ENCODE data around the gene DDX3X.

DNA sequence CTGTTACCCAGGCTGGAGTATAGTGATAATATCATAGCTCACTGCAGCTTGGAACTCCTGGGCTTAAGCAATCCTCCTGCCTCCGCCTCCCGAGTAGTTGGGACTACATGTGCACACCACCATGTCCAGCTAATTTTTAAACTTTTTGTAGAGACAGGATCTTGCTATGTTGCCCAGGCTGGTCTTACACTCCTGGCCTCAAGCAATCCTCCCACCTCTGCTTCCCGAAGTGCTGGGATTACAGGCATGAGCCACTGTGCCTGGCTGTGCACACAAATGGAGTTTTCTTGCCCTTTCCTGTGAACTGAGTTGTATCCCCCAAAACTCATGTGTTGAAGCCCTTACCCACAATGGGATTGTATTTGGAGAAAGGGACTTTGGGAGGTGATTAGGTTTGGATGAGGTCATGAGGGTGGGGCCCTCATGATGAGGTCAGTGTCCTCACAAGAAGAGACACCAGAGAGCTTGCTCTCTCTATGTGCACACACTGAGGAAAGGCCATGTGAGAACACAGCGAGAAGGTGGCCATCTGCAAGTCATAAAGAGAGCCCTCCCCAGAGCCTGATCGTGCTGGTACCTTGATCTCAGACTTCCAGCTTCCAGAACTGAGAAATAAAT is 40.1 kb downstream of the DDX3X start:
- TF ChIP-seq POLR2AphosphoS5 (IDR thresholded peaks at IDR 0.05; ENCODE audit: low read depth, low read length) (no peak), TAF1 (IDR thresholded peaks at IDR 0.05; ENCODE audit: borderline replicate concordance, insufficient read depth, low read length) (no peak)
- TF ChIP-seq, protein P1, sequence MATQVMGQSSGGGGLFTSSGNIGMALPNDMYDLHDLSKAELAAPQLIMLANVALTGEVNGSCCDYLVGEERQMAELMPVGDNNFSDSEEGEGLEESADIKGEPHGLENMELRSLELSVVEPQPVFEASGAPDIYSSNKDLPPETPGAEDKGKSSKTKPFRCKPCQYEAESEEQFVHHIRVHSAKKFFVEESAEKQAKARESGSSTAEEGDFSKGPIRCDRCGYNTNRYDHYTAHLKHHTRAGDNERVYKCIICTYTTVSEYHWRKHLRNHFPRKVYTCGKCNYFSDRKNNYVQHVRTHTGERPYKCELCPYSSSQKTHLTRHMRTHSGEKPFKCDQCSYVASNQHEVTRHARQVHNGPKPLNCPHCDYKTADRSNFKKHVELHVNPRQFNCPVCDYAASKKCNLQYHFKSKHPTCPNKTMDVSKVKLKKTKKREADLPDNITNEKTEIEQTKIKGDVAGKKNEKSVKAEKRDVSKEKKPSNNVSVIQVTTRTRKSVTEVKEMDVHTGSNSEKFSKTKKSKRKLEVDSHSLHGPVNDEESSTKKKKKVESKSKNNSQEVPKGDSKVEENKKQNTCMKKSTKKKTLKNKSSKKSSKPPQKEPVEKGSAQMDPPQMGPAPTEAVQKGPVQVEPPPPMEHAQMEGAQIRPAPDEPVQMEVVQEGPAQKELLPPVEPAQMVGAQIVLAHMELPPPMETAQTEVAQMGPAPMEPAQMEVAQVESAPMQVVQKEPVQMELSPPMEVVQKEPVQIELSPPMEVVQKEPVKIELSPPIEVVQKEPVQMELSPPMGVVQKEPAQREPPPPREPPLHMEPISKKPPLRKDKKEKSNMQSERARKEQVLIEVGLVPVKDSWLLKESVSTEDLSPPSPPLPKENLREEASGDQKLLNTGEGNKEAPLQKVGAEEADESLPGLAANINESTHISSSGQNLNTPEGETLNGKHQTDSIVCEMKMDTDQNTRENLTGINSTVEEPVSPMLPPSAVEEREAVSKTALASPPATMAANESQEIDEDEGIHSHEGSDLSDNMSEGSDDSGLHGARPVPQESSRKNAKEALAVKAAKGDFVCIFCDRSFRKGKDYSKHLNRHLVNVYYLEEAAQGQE (IDR thresholded peaks at IDR 0.05; ENCODE audit: insufficient read depth in 1 of 2, low read depth in 2 of 2, low read length in 2 of 2), result no peak

Data from PFSK-1 (cell line).